Activated T-cell treated with anti-CD3 and anti-CD28 coated beads, Interleukin-2, amount 50 U/mL, for 24 hours (primary cell): ENCODE data around the gene HIVEP3.

Source experiments
- DNase-seq: peaks from one replicate; pipeline ENCODE4 v3.0.0-alpha.2; 2020
- H3K27ac Mint-ChIP-seq: 2 replicates; pipeline ENCODE4 v1.8.0; 2020; ENCODE audit warnings: mild to moderate bottlenecking, mixed read lengths
- H3K27me3 Mint-ChIP-seq: 2 replicates; pipeline ENCODE4 v1.8.0; 2020; ENCODE audit warnings: mixed read lengths
- H3K36me3 Mint-ChIP-seq: 2 replicates; pipeline ENCODE4 v1.8.0; 2020; ENCODE audit warnings: low read depth, mixed read lengths
- H3K4me1 Mint-ChIP-seq: 2 replicates; pipeline ENCODE4 v1.8.0; 2020; ENCODE audit warnings: low read depth, mixed read lengths
- H3K4me3 Mint-ChIP-seq: 2 replicates; pipeline ENCODE4 v1.8.0; 2020; ENCODE audit warnings: mild to moderate bottlenecking, moderate library complexity, mixed read lengths
- H3K9me3 Mint-ChIP-seq: 2 replicates; pipeline ENCODE4 v1.8.0; 2020; ENCODE audit warnings: mixed read lengths

HIVEP3 gene

GRCh38 chr1:41607808-41608207 lies 310.9 kb downstream of the HIVEP3 start:
- Mint-ChIP-seq H3K9me3 (no peaks in the 10 kb centered on the region), H3K36me3 (peaks cover 86% of the 10 kb centered on the region), H3K4me3 (no peak overlapping the region), H3K27ac (peak overlapping the region; percentile 24), H3K4me1 (peaks cover 49% of the 10 kb centered on the region), H3K27me3 (no peaks in the 10 kb centered on the region)
- no peak for DNase-seq

GRCh38 chr1:41599912-41600311 lies 318.8 kb downstream of the HIVEP3 start:
- H3K4me1 Mint-ChIP-seq, result peaks cover 62% of the 10 kb centered on the region
- H3K27ac Mint-ChIP-seq, result peak overlapping the region; percentile 57
- H3K27me3 Mint-ChIP-seq, result no peaks in the 10 kb centered on the region
- H3K36me3 Mint-ChIP-seq, result peaks cover 76% of the 10 kb centered on the region
- H3K4me3 Mint-ChIP-seq, result no peak overlapping the region
- DNase-seq, result no peak
- H3K9me3 Mint-ChIP-seq, result peaks cover 6% of the 10 kb centered on the region

- no peak for DNase-seq
- Mint-ChIP-seq H3K4me1 (peaks cover 64% of the 10 kb centered on the region), H3K27me3 (no peaks in the 10 kb centered on the region), H3K9me3 (peaks cover 6% of the 10 kb centered on the region), H3K27ac (peak overlapping the region; percentile 9), H3K4me3 (no peak overlapping the region), H3K36me3 (peaks cover 76% of the 10 kb centered on the region)
Measured at GRCh38 chr1:41598325-41598724, 320.4 kb downstream of the HIVEP3 start.

GRCh38 chr1:41592451-41593125 lies 326.1 kb downstream of the HIVEP3 start:
- no peak overlapping the region for H3K4me3 Mint-ChIP-seq
- H3K27ac Mint-ChIP-seq, result peak overlapping the region; percentile 74
- peak; percentile 25 for DNase-seq
- H3K9me3 Mint-ChIP-seq, result no peaks in the 10 kb centered on the region
- no peaks in the 10 kb centered on the region for H3K27me3 Mint-ChIP-seq
- H3K4me1 Mint-ChIP-seq, result peaks cover 29% of the 10 kb centered on the region
- peaks cover 91% of the 10 kb centered on the region for H3K36me3 Mint-ChIP-seq

GRCh38 chr1:41591891-41592290 lies 326.8 kb downstream of the HIVEP3 start:
- H3K9me3 Mint-ChIP-seq, result no peaks in the 10 kb centered on the region
- DNase-seq, result peak; percentile 18
- H3K27ac Mint-ChIP-seq, result peak overlapping the region; percentile 74
- peaks cover 24% of the 10 kb centered on the region for H3K4me1 Mint-ChIP-seq
- H3K27me3 Mint-ChIP-seq, result no peaks in the 10 kb centered on the region
- peaks cover 93% of the 10 kb centered on the region for H3K36me3 Mint-ChIP-seq
- H3K4me3 Mint-ChIP-seq, result no peak overlapping the region

- Mint-ChIP-seq H3K4me3 (no peak overlapping the region), H3K4me1 (peaks cover 13% of the 10 kb centered on the region), H3K9me3 (no peaks in the 10 kb centered on the region), H3K36me3 (peaks cover 95% of the 10 kb centered on the region), H3K27me3 (no peaks in the 10 kb centered on the region), H3K27ac (peak overlapping the region; percentile 64)
- peak; percentile 22 for DNase-seq
Measured at GRCh38 chr1:41590331-41590730, 328.4 kb downstream of the HIVEP3 start.

- Mint-ChIP-seq H3K27ac (peak overlapping the region; percentile 11), H3K4me3 (no peak overlapping the region), H3K27me3 (no peaks in the 10 kb centered on the region), H3K36me3 (peaks cover 95% of the 10 kb centered on the region), H3K4me1 (peaks cover 4% of the 10 kb centered on the region), H3K9me3 (no peaks in the 10 kb centered on the region)
- DNase-seq, result peak; percentile 29
Measured at GRCh38 chr1:41589395-41589794, 329.3 kb downstream of the HIVEP3 start.

GRCh38 chr1:41588334-41588875 lies 330.3 kb downstream of the HIVEP3 start:
- peak; percentile 26 for DNase-seq
- H3K36me3 Mint-ChIP-seq, result peaks cover 99% of the 10 kb centered on the region
- H3K4me3 Mint-ChIP-seq, result no peak overlapping the region
- no peaks in the 10 kb centered on the region for H3K27me3 Mint-ChIP-seq
- no peaks in the 10 kb centered on the region for H3K9me3 Mint-ChIP-seq
- H3K27ac Mint-ChIP-seq, result peak overlapping the region; percentile 34
- peaks cover 2% of the 10 kb centered on the region for H3K4me1 Mint-ChIP-seq

- DNase-seq, result peak; percentile 25
- H3K27me3 Mint-ChIP-seq, result no peaks in the 10 kb centered on the region
- H3K36me3 Mint-ChIP-seq, result peaks cover 99% of the 10 kb centered on the region
- peak overlapping the region; percentile 18 for H3K27ac Mint-ChIP-seq
- H3K9me3 Mint-ChIP-seq, result no peaks in the 10 kb centered on the region
- H3K4me1 Mint-ChIP-seq, result peaks cover 2% of the 10 kb centered on the region
- no peak overlapping the region for H3K4me3 Mint-ChIP-seq
Measured at GRCh38 chr1:41587791-41588190, 330.9 kb downstream of the HIVEP3 start.

GRCh38 chr1:41586230-41586629 lies 332.5 kb downstream of the HIVEP3 start:
- Mint-ChIP-seq H3K27me3 (no peaks in the 10 kb centered on the region), H3K27ac (peak overlapping the region; percentile 52)

GRCh38 chr1:41583658-41584547 lies 334.8 kb downstream of the HIVEP3 start:
- H3K9me3 Mint-ChIP-seq, result no peaks in the 10 kb centered on the region
- H3K4me3 Mint-ChIP-seq, result no peak overlapping the region
- no peaks in the 10 kb centered on the region for H3K27me3 Mint-ChIP-seq
- DNase-seq, result no peak
- peak overlapping the region; percentile 55 for H3K27ac Mint-ChIP-seq
- H3K4me1 Mint-ChIP-seq, result peaks cover 21% of the 10 kb centered on the region
- H3K36me3 Mint-ChIP-seq, result peaks cover 99% of the 10 kb centered on the region

More at GRCh38 chr1:41586230-41586629, 332.5 kb downstream of the HIVEP3 start:
- no peak for DNase-seq
- peaks cover 99% of the 10 kb centered on the region for H3K36me3 Mint-ChIP-seq
- H3K9me3 Mint-ChIP-seq, result no peaks in the 10 kb centered on the region
- no peak overlapping the region for H3K4me3 Mint-ChIP-seq
- H3K4me1 Mint-ChIP-seq, result peaks cover 11% of the 10 kb centered on the region

- Mint-ChIP-seq H3K36me3 (peaks cover 99% of the 10 kb centered on the region), H3K9me3 (no peaks in the 10 kb centered on the region), H3K4me1 (peaks cover 25% of the 10 kb centered on the region), H3K27me3 (no peaks in the 10 kb centered on the region), H3K4me3 (no peak overlapping the region), H3K27ac (peak overlapping the region; percentile 47)
- no peak for DNase-seq
Measured at GRCh38 chr1:41582851-41583657, 335.7 kb downstream of the HIVEP3 start.

GRCh38 chr1:41582351-41582750 lies 336.4 kb downstream of the HIVEP3 start:
- no peak for DNase-seq
- Mint-ChIP-seq H3K36me3 (peaks cover 99% of the 10 kb centered on the region), H3K4me1 (peaks cover 29% of the 10 kb centered on the region), H3K9me3 (no peaks in the 10 kb centered on the region), H3K4me3 (no peak overlapping the region), H3K27me3 (no peaks in the 10 kb centered on the region), H3K27ac (peak overlapping the region; percentile 47)

GRCh38 chr1:41582004-41582325 lies 336.8 kb downstream of the HIVEP3 start:
- Mint-ChIP-seq H3K9me3 (no peaks in the 10 kb centered on the region), H3K4me3 (no peak overlapping the region), H3K4me1 (peaks cover 33% of the 10 kb centered on the region), H3K27me3 (no peaks in the 10 kb centered on the region), H3K27ac (peak overlapping the region; percentile 47), H3K36me3 (peaks cover 99% of the 10 kb centered on the region)
- DNase-seq, result no peak
